Effector memory CD4-positive, alpha-beta T cell (primary cell): ENCODE results near the gene PRDM5.

Experiments
- DNase-seq, 3 donors: peaks; one replicate each; pipeline ENCODE4 v3.0.0-alpha.2; 2020
- H3K27ac ChIP-seq: 2 replicates; pipeline ENCODE4 v1.7.0; 2013; ENCODE audit warnings: mild to moderate bottlenecking, low read length, moderate library complexity; ENCODE audit not compliant: insufficient read depth, poor library complexity, severe bottlenecking
- H3K27me3 ChIP-seq: replicated peaks from 2 replicates; pipeline ENCODE4 v1.7.0; 2013; ENCODE audit warnings: mild to moderate bottlenecking, low read length; ENCODE audit not compliant: insufficient read depth, control insufficient read depth, poor library complexity, severe bottlenecking
- H3K36me3 ChIP-seq: 2 replicates; pipeline ENCODE4 v1.7.0; 2013; ENCODE audit warnings: mild to moderate bottlenecking, low read length, moderate library complexity; ENCODE audit not compliant: control insufficient read depth, insufficient read depth
- H3K4me1 ChIP-seq: 2 replicates; pipeline ENCODE4 v1.7.0; 2013; ENCODE audit warnings: low read length, mild to moderate bottlenecking; ENCODE audit not compliant: control insufficient read depth, insufficient read depth, poor library complexity, severe bottlenecking
- H3K4me3 ChIP-seq: 2 replicates; pipeline ENCODE4 v1.7.0; 2013; ENCODE audit warnings: low read length, low read depth, mild to moderate bottlenecking; ENCODE audit not compliant: insufficient read depth, poor library complexity, severe bottlenecking
- H3K9me3 ChIP-seq: 2 replicates; pipeline ENCODE4 v1.7.0; 2013; ENCODE audit warnings: mild to moderate bottlenecking, low read length, moderate library complexity; ENCODE audit not compliant: control insufficient read depth

PRDM5 gene

DNA sequence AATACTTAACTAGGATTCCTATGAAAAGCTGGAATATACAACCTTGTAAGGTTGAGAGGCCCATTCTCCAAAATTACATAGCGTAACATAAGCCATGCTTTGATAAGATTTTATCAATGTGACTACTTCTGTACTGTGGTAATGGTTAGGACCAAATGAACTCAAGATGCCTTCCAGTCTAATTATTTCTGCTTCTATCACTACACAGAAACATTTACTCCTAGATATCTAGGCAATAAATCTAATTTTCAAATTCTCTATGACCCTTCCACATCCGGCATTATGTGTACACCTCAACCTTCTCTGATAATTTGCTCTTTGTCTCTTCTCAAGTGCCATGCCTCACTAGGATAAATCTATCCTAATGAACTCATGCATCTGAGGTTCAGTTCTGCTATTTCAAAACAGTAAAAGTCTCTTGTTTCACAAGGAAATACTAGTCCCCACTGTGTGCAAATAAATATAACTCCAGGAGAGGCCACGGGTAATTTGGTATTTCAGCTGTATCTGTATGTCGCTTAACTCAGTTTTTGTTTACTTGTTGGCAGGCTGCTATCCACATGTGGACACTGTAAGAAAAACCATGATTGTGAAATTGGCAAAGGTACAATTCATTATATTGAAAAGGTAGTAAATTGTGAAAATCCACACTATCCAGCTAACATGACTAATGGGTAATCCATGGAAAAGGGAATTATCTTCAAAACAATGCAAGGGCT lies 93.3 kb downstream of the PRDM5 start:
- Histone ChIP-seq H3K27me3 (no peaks in the 10 kb centered on the region), H3K27ac (no peak overlapping the region), H3K4me3 (no peak overlapping the region), H3K36me3 (no peaks in the 10 kb centered on the region), H3K4me1 (no peaks in the 10 kb centered on the region), H3K9me3 (no peaks in the 10 kb centered on the region)
- DNase-seq = no peak

DNA sequence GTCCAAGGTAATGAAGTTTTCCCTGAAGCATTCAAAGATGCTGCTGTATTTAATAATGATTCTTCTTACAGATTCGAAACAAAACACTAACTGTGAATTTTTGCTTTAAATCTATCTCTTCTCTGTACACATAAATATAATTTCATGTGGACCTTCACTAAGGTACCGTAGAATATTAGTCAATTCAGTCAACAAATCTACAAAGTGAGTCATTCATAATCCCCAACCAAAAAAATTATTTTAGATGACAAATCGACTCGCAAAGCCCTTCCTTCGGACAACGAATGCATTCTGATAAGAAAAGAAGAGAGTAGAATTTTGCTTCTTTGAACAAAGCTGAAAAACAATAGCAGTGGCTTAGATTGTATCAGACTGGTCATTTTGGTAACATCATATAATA lies 95.7 kb downstream of the PRDM5 start:
- H3K4me1 ChIP-seq = no peaks in the 10 kb centered on the region
- no peak overlapping the region for H3K4me3 ChIP-seq
- no peaks in the 10 kb centered on the region for H3K27me3 ChIP-seq
- H3K36me3 ChIP-seq = no peaks in the 10 kb centered on the region
- H3K27ac ChIP-seq = no peak overlapping the region
- DNase-seq = no peak
- no peaks in the 10 kb centered on the region for H3K9me3 ChIP-seq

DNA sequence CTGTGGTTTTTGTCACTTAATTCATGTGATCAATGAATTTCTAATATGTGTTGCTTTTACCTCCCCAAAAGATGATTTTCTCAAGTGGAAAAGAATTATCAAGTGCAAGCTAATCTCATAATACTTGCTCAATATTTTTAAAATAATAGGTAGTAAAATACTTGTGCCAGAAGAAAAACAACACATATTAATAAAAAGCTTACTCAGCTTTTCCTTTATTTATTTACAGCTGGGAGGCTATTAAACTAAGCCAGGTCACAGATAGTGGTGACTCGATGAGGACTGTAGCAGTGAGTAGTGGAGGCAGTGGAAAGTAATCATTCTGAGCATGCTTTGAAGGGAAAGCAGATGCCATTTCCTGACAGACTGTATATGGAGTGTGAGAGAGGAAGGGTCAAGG lies 96.1 kb downstream of the PRDM5 start:
- no peak overlapping the region for H3K4me3 ChIP-seq
- H3K9me3 ChIP-seq = no peaks in the 10 kb centered on the region
- DNase-seq = no peak
- no peaks in the 10 kb centered on the region for H3K36me3 ChIP-seq
- H3K27ac ChIP-seq = no peak overlapping the region
- H3K4me1 ChIP-seq = no peaks in the 10 kb centered on the region
- no peaks in the 10 kb centered on the region for H3K27me3 ChIP-seq

DNA sequence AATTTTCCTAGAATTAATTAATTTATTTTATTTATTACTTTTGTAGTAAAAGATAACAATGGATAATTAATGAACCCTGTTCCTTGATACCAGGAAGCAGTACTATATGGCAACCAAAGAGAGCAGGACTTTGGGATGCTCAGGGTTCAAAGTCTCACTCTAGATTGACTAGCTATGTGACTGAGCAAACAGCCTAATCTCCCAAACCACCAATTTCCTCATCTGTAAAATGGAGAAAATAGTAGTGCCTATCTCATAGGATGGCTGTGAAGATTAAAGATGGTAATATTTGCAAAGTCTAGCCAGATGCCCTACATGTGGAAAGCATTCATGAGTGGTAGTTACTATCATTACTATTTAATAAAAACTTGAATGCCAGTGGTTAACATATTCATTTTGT lies 97.6 kb downstream of the PRDM5 start:
- no peak for DNase-seq
- H3K4me3 ChIP-seq = no peak overlapping the region
- no peaks in the 10 kb centered on the region for H3K9me3 ChIP-seq
- H3K27me3 ChIP-seq = no peaks in the 10 kb centered on the region
- no peaks in the 10 kb centered on the region for H3K4me1 ChIP-seq
- no peak overlapping the region for H3K27ac ChIP-seq
- no peaks in the 10 kb centered on the region for H3K36me3 ChIP-seq

DNA sequence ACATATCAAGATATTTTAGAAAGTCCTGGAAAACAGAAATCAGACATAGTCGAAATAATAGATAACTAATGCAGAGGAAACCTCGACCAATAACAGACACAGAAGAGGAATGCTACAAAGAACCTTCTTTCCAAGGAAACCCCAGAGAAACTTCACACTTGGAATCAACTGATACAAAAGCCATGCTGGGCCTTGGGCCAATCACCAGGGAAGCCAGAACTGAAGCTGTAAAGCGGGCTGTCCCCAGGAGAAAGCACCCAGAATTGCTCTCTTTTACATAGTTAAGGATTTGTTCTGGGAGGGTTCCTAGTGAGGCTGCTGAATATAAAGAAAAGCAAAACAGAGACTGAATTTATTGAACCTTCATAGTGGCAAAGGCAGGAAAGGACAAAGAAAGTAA lies 100.5 kb downstream of the PRDM5 start:
- H3K27me3 ChIP-seq = no peaks in the 10 kb centered on the region
- no peaks in the 10 kb centered on the region for H3K36me3 ChIP-seq
- H3K27ac ChIP-seq = no peak overlapping the region
- no peaks in the 10 kb centered on the region for H3K9me3 ChIP-seq
- H3K4me3 ChIP-seq = no peak overlapping the region
- no peak for DNase-seq
- H3K4me1 ChIP-seq = no peaks in the 10 kb centered on the region

DNA sequence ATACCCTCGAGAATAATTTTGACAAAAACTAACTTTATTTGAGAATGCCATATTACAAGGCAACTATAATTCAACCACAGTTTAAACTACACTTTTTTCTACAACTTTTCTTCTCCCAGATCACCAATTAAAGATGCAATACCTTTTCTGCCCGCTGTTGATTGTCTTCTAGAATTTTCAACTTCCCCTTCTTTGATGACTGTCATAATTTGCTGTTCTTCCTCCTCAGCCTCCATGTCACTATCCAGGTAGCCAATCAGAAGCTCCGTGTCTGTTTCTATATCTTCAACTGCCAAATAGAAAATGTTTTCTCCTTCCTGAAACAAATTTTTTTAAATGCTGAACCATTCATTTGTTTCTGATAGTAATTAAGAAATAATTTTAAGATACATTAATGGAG lies 101.5 kb downstream of the PRDM5 start:
- Histone ChIP-seq H3K4me3 (no peak overlapping the region), H3K36me3 (no peaks in the 10 kb centered on the region), H3K4me1 (no peaks in the 10 kb centered on the region), H3K9me3 (no peaks in the 10 kb centered on the region), H3K27me3 (no peaks in the 10 kb centered on the region), H3K27ac (no peak overlapping the region)
- DNase-seq = no peak

DNA sequence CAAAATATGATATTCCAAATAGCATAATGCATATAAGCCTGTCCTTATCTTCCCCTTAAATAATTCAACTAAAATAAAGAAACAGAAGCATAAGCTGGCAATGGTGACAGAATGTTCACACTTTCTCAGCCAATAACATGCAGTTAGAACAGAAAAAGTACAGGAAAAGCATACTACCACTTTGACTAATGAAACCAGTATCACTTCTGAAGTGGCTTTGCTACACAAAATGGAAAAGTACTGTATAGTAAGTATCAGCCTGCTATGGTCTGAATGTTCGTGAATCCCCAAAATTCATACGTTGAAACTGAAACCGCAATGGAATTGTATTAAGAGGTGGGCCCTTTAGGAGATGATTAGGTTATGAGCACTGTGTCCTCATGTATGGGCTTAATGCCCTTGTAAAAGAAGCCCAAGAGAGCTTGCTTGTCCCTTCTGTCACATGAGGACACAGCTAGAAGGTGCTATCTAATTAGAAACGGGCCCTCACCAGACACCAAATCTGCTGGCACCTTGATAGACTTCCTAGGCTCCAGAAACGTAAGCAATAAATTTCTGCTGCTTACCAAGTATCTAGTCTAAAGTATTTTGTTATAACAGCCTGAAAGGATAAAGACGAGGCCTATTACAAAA lies 102.6 kb downstream of the PRDM5 start:
- no peak for DNase-seq
- Histone ChIP-seq H3K9me3 (no peaks in the 10 kb centered on the region), H3K4me1 (no peaks in the 10 kb centered on the region), H3K4me3 (no peak overlapping the region), H3K27me3 (no peaks in the 10 kb centered on the region), H3K27ac (no peak overlapping the region), H3K36me3 (no peaks in the 10 kb centered on the region)

DNA sequence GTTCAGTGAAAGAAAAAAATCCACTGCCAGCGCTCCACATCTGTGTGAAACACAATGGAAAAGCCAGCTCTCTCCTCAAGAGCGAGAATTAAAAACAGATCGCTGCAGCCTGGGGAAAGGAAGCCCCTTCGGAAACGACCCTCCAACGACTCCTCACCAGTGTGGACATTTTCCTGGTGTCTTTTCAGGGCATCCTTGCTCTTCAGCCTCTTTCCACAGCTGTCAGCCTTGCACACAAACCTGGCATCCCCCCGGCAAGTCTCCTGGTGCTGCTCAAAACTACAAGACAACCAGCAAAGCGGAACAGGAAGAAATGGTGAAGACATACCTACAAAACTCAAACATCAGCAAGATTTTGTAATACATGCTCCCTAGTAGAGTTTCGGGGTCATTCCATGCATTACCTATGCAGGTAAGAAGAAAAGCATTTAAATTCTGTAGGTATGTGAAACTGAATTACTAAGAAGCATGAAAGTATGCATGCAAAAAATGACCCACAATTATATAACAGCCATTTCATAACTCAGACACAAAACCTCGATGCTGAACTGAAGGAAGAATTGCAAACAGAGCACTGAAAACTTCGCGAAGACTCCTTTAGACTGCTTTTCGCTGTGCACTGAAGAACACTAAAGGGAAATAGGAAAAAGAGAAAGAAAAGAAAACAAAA lies 106.1 kb downstream of the PRDM5 start:
- H3K27me3 ChIP-seq = no peaks in the 10 kb centered on the region
- H3K4me3 ChIP-seq = no peak overlapping the region
- no peak overlapping the region for H3K27ac ChIP-seq
- no peaks in the 10 kb centered on the region for H3K9me3 ChIP-seq
- DNase-seq = no peak
- no peaks in the 10 kb centered on the region for H3K36me3 ChIP-seq
- H3K4me1 ChIP-seq = no peaks in the 10 kb centered on the region

DNA sequence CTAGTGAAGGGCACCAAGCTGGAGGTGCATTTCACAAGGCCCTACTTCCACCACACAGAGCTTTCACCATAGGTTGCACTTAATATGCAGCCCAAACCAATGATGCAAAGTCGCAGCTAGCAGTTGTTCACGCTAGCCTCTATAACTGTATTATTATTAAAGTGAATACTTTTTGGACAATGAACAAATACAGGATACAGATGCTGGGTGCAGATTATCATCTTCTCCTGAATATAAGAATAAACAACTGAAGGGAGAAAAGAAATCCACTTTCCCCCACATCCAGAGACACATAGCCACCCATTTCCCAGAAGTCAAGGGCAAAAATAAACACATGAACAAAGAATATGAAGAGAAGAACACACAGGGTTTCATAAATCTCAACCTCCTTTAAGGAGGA lies 107.2 kb downstream of the PRDM5 start:
- H3K4me3 ChIP-seq = no peak overlapping the region

DNA sequence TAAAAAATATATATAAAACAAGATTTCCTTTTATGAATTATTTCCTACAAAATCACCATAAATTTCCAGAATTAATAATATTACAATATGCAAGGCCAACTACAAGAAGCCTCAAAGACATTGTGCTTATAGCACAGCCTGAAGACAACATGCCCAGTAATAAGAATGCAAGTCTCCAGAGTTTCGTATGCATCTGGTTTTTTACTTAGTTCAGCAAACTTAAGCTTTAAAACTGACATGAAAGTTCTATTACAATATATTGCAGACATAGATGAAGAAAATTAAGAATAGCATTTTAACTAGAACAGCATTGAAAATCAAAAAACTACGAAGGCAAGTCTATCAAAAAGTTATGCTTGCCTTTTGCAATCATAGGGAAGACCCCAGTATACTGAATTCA lies 107.6 kb downstream of the PRDM5 start:
- no peaks in the 10 kb centered on the region for H3K9me3 ChIP-seq
- DNase-seq = no peak
- H3K27me3 ChIP-seq = no peaks in the 10 kb centered on the region
- H3K4me1 ChIP-seq = no peaks in the 10 kb centered on the region
- no peaks in the 10 kb centered on the region for H3K36me3 ChIP-seq
- no peak overlapping the region for H3K4me3 ChIP-seq
- no peak overlapping the region for H3K27ac ChIP-seq

More for the DNA sequence above, 107.2 kb downstream of the PRDM5 start:
- Histone ChIP-seq H3K36me3 (no peaks in the 10 kb centered on the region), H3K4me1 (no peaks in the 10 kb centered on the region), H3K27ac (no peak overlapping the region), H3K27me3 (no peaks in the 10 kb centered on the region), H3K9me3 (no peaks in the 10 kb centered on the region)
- DNase-seq = no peak
